Right renal pelvis (tissue), 4 donors: ENCODE measurements around the gene IRF5. TPM values are rescaled to one million over a fixed set of nuclear protein-coding genes. Genes with fewer than 3 reads are reported as not detected.
"Not testable (repeated sequence)": the region's sequence is repeated elsewhere in the genome, so short reads cannot be mapped to it uniquely, and the experiment has no call there.

Source experiments
- DNase-seq, 4 donors: peaks; one replicate each; pipeline ENCODE4 v3.0.0-alpha.2; 2013; ENCODE audit warnings: low read depth in 4 of 4, low spot score in 3 of 4, missing footprints in 1 of 4
- polyA plus RNA-seq, 4 donors: library from polyadenylated mRNA; unstranded; fragments of 120-200 nt; gene quantifications; one replicate each; pipeline ENCODE4 v1.2.1, GENCODE V29; 2013; ENCODE audit not compliant: insufficient read length in 4 of 4

The IRF5 gene
- polyA plus RNA-seq, 4 donors = 7.3 to 14.7 (median 11.0) TPM

DNA sequence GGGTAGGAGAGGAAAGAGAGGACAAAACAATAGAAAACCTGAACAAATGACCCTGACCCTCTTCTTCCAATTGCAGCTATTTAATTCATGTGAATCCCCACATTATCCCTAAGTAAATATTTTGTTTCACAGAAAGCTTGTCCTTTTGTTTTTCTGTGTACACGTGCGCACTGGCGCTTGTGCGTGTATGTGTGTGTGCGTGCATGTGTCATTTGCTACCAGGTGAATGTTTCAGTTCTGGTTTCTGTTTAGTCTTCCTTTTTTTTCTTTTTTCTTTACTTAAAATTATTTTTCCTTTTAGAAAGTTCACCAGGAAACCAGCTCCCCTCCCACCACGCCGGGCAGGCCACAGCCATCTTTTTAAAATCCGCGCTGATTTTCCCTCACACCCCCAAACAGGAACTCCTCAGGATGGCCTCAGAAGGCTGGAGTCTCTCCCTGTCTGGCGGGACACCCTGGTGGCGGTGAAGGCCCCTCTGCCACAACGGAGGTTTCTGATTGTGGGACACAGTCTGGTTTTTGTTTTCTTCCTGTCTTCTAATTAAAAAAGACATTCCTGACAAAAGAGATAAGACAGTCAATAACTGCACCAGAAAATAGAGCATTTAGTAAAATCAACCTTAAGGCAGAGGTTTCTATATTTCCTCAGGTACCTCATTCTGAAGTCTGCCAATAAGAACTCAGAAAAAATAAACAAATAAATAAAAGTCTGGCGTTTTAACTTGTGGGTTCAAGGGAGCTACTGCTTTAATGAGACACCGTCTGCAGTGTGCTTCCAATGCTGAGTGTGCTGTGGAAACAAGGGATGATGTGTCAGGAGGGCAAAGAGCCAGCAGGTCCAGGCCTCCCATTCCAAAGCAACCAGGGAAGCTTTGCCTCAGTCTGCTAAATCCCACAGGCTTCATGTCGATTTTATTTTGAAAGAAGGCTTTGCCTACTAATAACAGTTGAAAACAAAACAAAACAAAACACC, 17.4 kb downstream of the IRF5 start:
- no peak for DNase-seq

DNA sequence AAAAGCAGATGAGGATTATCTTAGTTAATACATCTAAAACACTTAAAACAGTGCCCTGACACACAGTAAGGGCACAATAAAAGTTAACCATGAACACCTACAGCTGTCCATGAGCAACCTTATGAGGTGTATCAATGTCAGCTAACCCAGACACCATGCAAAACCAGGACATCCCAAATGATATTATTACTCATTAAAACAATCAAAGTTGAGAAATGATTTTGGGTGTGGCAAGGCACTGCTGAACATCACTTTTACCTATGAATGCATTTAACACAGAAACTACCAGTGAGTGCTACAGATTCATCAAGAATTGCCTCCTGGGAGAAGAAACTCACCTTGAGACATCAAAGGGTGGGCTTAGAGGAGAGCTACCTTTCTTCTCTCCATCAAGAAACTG, 18.3 kb downstream of the IRF5 start:
- DNase-seq = no peak

DNA sequence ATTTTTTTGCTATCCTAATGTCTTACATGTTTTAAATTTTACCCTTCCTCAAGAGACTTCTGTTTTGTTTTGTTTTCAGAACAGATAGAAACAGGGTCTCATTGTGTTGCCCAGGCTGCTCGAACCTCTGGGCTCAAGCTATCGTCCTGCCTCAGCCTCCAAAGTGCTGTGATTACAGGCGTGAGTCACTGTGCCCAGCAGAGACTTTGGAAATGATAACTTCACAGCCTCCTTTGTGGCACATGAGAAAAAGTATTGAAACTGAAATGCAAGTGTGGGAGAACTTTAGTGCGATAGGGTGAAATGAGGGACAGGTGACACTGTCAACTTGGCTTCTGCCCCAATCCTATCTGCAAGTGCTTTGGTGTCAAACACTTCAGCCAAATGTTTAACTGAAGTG, 21.6 kb downstream of the IRF5 start:
- no peak for DNase-seq

DNA sequence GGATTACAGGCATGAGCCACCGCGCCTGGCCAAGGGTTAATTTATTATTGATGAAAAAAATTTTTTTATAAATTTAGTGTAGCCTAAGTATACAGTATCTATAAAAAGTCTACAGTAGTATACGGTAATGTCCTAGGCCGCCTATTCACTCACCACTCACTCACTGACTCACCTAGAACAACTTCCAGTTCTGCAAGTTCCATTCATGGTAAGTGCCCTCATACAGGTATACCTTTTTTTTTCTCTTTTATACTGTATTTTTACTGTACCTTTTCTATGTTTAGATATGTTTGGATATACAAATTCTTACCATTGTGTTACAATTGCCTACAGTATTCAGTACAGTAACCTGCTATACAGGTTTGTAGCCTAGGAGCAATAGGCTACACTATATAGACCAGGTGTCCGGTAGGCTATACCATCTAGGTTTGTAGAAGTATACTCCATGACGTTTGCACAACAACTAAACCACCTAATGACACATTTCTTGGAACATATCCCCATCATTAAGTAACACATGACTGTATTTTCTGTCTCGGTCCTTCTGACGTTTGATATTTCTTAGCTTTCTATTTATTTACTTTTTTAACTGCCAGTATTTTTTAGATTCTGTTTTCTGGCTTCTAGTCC, 23.4 kb downstream of the IRF5 start:
- DNase-seq = no peak

DNA sequence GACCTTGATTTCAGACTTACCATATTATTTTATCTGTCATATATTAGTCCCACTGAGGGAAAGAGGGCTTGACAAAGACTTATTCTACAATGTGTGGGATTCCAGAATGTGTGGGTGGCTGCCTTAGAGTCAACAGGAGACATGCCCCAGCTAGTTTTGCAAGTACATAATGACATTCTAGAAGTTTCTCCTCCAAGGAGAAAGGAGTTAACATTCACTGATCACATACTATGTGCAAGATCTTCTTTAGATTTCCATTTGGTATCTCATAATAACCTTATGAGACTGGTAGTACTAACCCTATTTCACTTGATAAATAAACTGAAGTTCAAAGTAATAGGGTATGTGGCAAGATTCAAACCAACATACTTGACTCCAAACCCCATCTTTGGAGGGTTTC, 25.2 kb downstream of the IRF5 start:
- no peak for DNase-seq

DNA sequence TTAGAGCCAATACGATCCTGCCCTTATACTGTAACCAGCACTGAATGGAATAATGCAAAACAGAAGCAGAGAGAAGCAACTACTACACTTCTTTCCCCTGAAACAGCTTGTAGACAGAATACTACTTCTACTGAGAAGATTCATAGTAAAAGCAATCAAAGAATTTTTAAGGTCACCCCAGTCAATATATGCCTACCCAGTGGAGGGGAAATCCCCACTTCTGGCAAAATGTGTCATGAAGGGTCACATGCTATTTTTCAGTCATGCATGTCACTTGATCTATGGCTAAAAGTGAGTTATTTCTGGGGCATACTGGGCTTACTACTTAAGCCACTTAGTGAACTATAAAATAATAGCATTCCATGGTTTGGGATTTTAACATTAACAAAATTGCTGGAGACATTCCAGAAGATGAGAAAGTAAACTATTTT, 25.6 kb downstream of the IRF5 start:
- no peak for DNase-seq

DNA sequence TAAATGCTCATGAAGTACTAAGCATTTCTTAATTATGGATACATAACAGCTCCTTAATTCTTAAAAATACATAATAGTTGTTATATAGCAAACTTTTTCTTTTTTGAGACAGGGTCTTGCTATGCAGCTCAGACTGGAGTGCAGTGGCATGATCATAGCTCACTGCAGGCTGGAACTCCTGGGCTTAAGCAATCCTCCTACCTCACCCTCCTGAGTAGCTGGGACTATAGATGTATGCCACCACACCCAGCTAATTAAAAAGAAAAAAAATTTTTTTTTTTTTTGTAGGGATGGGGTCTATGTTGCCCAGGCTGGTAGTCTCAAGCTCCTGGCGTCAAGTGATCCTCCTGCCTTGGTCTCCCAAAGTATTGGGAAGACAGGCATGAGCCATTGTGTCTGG, 30.9 kb downstream of the IRF5 start:
- DNase-seq = no peak

DNA sequence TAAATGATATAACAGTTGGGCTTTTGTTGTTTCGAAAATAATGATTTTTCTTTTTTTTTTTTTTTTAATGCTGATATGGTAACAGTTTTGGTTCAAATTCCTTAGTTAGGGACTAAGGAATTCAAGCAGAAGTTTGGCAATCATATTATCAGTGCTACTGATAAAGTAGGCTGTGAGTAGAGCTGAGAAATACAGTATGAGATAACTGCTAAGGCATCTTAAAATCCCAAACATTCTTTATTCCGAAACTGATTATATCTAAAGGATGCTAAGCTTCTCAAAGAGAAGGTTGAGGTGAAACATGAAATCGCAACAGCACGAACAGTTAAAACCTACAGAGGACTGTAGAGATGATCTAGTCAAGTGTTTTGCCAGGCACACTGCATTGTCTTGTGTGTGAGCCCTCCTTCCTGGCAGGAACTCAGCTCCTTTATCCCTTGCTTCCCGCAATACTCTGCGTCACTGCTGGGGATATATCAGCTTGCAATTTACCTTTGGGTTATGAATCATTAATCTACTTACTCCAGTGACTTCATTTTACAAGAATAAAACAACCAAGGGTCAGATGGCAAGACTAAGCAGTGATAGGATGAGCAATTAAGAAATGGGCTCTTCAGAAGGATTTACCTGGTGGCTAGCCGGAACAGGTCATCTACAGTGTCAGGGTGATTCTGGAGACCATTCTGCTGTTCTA, 36.7 kb downstream of the IRF5 start:
- no peak for DNase-seq

DNA sequence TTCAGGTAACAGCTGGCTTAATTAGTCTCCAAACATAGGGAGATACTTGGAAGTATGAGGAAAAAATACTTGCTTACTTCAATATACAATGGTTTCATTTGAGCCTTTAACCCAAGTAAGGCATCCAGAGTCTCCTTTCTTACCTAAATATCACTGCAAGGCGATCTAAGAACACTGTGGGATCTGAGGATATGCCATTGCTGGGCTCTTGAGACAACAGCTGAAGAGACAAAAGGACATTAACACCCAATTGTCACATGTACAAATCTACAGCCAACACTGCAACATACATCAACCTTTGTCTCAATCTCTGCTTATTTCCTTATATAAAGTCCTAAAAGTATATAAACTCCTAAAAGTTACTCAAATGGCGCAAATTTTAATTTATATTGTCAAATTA, 44.4 kb downstream of the IRF5 start:
- no peak for DNase-seq

DNA sequence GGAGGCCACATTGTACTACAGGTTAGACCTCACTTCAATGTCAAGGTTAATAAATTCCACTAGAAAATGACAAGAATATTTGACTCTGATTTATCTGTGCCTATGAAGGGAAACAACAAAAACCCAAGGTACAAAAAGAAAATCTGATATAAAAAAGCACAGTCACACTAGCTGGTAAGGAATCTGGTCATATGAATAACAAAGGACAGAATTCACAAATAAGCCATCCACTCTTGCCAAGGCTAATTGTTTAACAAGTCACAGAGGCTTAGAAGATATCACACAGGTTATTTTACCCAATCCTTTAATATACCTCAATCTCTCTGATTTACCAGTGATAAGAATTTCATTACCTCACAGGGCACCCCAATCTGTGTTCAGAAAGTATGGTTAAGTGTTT, 47.9 kb downstream of the IRF5 start:
- DNase-seq = no peak

DNA sequence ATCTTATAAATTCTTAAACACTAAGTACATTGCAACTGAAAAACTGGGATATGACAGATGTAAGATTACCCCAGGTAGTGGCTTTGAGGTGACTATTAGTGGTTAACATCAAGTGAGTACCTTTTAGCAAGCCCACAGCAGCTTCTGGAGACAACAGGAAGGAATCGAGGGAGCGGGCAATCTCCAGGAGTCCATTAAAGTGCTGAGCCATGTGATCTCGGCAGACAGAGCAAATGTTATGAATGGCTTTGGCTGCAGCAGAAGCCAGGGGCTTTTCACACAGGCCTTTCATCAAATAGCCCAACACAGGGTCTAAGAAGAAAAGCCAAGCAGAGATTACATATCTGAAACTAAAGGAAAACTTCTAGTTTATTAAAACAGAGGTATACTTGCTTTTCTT, 48.9 kb downstream of the IRF5 start:
- DNase-seq = no peak

DNA sequence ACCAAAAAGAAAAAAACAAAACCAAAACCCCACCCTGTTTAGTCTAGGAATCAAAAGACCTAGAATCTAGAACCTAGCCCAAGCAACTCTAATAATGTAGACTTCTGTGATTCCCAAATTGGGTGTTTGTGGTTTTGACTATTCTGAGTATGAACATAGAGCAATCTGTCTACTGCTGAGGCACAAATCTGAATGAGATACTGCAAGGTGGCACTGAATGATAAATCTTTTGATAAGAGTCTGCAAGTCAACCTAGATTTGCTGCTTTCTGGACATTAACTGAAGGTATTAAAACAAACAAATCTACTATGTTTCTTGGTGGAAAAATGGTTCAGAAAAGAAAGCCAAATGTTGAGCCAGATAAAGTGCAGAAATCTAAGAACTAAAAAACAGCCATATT, 50.6 kb downstream of the IRF5 start:
- DNase-seq = no peak

DNA sequence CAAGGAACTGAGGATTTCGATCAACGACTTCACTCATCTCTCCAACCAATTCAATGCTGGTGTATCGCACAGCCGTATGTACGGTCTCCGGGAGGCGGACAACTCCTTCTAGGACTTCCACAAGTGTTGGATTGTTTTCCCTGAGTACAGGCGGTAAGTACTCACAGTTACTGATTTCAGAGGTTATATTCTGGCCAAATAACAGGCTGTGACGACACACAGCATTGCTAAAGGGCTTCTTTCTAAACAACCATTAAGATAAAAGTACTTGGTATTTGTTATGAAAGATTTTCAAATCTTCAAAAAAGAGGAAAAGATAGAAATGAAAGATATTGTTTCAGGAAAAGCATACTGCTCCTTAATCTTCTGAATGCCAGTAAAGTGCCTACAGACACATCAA, 52.2 kb downstream of the IRF5 start:
- DNase-seq = no peak

DNA sequence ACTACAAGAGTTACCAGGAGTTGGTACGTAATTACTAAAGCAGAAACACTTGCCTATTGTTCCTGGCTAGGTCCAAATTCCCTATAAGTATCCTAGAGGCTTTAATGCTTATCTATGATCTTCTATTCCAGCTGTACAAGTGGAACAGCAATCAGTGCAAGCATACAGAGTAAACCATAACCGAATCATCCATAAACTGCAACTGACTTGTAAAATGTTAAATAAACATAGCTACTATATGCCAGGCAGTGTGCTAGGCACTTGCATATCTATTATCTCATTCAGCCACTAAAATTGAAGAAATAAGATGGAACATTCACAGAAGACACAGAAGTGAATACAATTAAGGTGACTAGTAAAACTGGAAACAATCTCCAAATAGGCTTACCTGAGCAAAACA, 55.7 kb downstream of the IRF5 start:
- no peak for DNase-seq

DNA sequence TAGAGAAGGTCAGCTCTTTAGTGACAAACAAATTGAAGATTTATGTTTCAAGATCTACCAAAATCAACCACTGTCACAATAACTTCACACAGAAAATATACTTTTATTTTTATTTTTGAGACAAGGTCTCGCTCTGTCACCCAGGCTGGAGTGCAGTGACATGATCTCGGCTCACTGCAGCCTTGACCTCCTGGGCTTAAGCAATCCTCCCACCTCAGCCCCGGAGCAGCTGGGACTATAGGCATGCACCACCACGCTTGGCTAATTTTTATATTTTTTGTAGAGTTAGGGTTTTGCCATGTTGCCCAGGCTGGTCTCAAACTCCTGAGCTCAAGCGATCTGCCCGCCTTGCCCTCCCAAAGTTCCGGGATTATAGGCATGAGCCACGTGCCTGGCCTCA, 56.8 kb downstream of the IRF5 start:
- not testable (repeated sequence) for DNase-seq

DNA sequence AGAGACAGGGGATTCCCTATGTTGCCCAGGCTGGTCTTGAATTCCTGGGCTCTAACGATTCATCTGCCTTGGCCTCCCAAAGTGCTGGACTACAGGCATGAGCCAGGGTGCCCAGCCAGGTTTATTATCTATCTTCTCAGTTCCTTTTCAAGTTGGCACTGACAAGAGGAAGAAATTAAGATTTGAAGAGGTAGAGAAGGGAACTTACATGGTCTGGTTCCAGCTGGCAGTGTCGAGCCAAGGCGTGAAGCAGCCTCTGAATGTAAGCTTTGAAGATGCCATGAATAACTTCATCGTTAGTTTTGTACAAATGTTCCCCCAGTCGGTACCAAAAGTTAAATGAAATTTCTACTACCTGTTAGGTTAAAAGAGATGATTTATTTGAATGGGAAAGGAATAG, 59.5 kb downstream of the IRF5 start:
- no peak for DNase-seq

Other genes starting within 250 kb of the IRF5 start
- 100 to 1,000 TPM; 189 to 221 (median 219) TPM for gene CALU, start 198.6 kb upstream of the IRF5 start, polyA plus RNA-seq
- 1 to 10 TPM; 1.1 to 1.5 (median 1.4) TPM for gene OPN1SW, start 162.1 kb upstream of the IRF5 start, polyA plus RNA-seq
- 10 to 100 TPM; 12.3 to 15.6 (median 13.2) TPM for gene CCDC136, start 146.0 kb upstream of the IRF5 start, polyA plus RNA-seq
- 10 to 100 TPM; 12.9 to 21.0 (median 13.6) TPM for gene FLNC, start 107.5 kb upstream of the IRF5 start, polyA plus RNA-seq
- gene ATP6V1F, start 75.1 kb upstream of the IRF5 start, polyA plus RNA-seq = 100 to 1,000 TPM; 205 to 283 (median 233) TPM
- gene KCP, start 27.2 kb upstream of the IRF5 start, polyA plus RNA-seq = 10 to 100 TPM; 14.0 to 25.1 (median 20.7) TPM
- 10 to 100 TPM; 42.9 to 45.3 (median 43.7) TPM for gene TNPO3, start 117.2 kb downstream of the IRF5 start, polyA plus RNA-seq
- 10 to 100 TPM; 64.4 to 77.0 (median 72.6) TPM for gene TSPAN33, start 206.8 kb downstream of the IRF5 start, polyA plus RNA-seq